ENCODE data around the gene PSMF1.

The PSMF1 gene

GRCh38 chr20:1199212-1199873 is 80.9 kb downstream of the PSMF1 start:
- H3K4me1 ChIP-seq (ENCODE audit: insufficient read depth, low read length, severe bottlenecking): no peaks in the 10 kb centered on the region
- H3K27me3 ChIP-seq (ENCODE audit: insufficient read depth, low read length): peaks cover 5% of the 10 kb centered on the region; the same call in 1 of the 2 replicates

GRCh38 chr20:1199964-1200363 is 81.6 kb downstream of the PSMF1 start:
- H3K9me3 ChIP-seq (ENCODE audit: low read length): peaks cover 4% of the 10 kb centered on the region; the same call in 1 of the 2 replicates
- H3K27ac ChIP-seq (ENCODE audit: low read depth, low read length, poor library complexity, severe bottlenecking): no peak overlapping the region
- H3K4me3 ChIP-seq (ENCODE audit: low read depth, low read length, poor library complexity, severe bottlenecking): no peak overlapping the region
- no peaks in the 10 kb centered on the region for H4K20me1 ChIP-seq (ENCODE audit: insufficient read depth, low read length)
- no peaks in the 10 kb centered on the region for H3K4me1 ChIP-seq (ENCODE audit: insufficient read depth, low read length, severe bottlenecking)
- peaks cover 5% of the 10 kb centered on the region; the same call in 1 of the 2 replicates for H3K27me3 ChIP-seq (ENCODE audit: insufficient read depth, low read length)
- no peak overlapping the region for H3K4me2 ChIP-seq (ENCODE audit: low read length)
- H3K79me2 ChIP-seq (ENCODE audit: insufficient read depth, low read length): no peaks in the 10 kb centered on the region
- no peak overlapping the region for H3K9ac ChIP-seq (ENCODE audit: low read length)
- no peaks in the 10 kb centered on the region for H3K36me3 ChIP-seq (ENCODE audit: insufficient read depth, low read length)
- H2AFZ ChIP-seq (ENCODE audit: low read length): no peak overlapping the region
- TF ChIP-seq CTCF (IDR thresholded peaks at IDR 0.05; ENCODE audit: low read length): no peak
- TF ChIP-seq EZH2 (IDR thresholded peaks at IDR 0.05; ENCODE audit: borderline replicate concordance, low read length): no peak
- no peaks in the 10 kb centered on the region for H3F3A ChIP-seq (ENCODE audit: insufficient read depth, low read length)
- H3K9me2 ChIP-seq (ENCODE audit: low read depth, low read length): no peaks in the 10 kb centered on the region

More at GRCh38 chr20:1199212-1199873, 80.9 kb downstream of the PSMF1 start:
- Histone ChIP-seq H3K9me3 (ENCODE audit: low read length) (peaks cover 4% of the 10 kb centered on the region; the same call in 1 of the 2 replicates), H3K4me2 (ENCODE audit: low read length) (no peak overlapping the region), H3K9ac (ENCODE audit: low read length) (no peak overlapping the region), H3K36me3 (ENCODE audit: insufficient read depth, low read length) (no peaks in the 10 kb centered on the region), H2AFZ (ENCODE audit: low read length) (no peak overlapping the region), H3F3A (ENCODE audit: insufficient read depth, low read length) (no peaks in the 10 kb centered on the region), H3K9me2 (ENCODE audit: low read depth, low read length) (no peaks in the 10 kb centered on the region), H3K4me3 (ENCODE audit: low read depth, low read length, poor library complexity, severe bottlenecking) (no peak overlapping the region), H3K79me2 (ENCODE audit: insufficient read depth, low read length) (no peaks in the 10 kb centered on the region), H4K20me1 (ENCODE audit: insufficient read depth, low read length) (no peaks in the 10 kb centered on the region), H3K27ac (ENCODE audit: low read depth, low read length, poor library complexity, severe bottlenecking) (no peak overlapping the region)
- TF ChIP-seq CTCF (IDR thresholded peaks at IDR 0.05; ENCODE audit: low read length) (no peak), EZH2 (IDR thresholded peaks at IDR 0.05; ENCODE audit: borderline replicate concordance, low read length) (no peak)

- no peaks in the 10 kb centered on the region for H3K36me3 ChIP-seq (ENCODE audit: insufficient read depth, low read length)
- H3K9ac ChIP-seq (ENCODE audit: low read length): no peak within 1 kb of the TSS
- H3K4me3 ChIP-seq (ENCODE audit: low read depth, low read length, poor library complexity, severe bottlenecking): no peak within 1 kb of the TSS
- TF ChIP-seq CTCF (IDR thresholded peaks at IDR 0.05; ENCODE audit: low read length): no peak
- TF ChIP-seq EZH2 (IDR thresholded peaks at IDR 0.05; ENCODE audit: borderline replicate concordance, low read length): no peak
- no peaks in the 10 kb centered on the region; the same call in 1 of the 2 replicates for H3K27me3 ChIP-seq (ENCODE audit: insufficient read depth, low read length)
- H3K4me1 ChIP-seq (ENCODE audit: insufficient read depth, low read length, severe bottlenecking): no peaks in the 10 kb centered on the region
- H3K27ac ChIP-seq (ENCODE audit: low read depth, low read length, poor library complexity, severe bottlenecking): no peak within 1 kb of the TSS
- H3K4me2 ChIP-seq (ENCODE audit: low read length): no peak within 1 kb of the TSS
- no peaks in the 10 kb centered on the region for H4K20me1 ChIP-seq (ENCODE audit: insufficient read depth, low read length)
- H3K9me2 ChIP-seq (ENCODE audit: low read depth, low read length): no peaks in the 10 kb centered on the region
- no peaks in the 10 kb centered on the region for H3K9me3 ChIP-seq (ENCODE audit: low read length)
- no peaks in the 10 kb centered on the region for H3F3A ChIP-seq (ENCODE audit: insufficient read depth, low read length)
- no peak within 1 kb of the TSS for H2AFZ ChIP-seq (ENCODE audit: low read length)
- H3K79me2 ChIP-seq (ENCODE audit: insufficient read depth, low read length): no peaks in the 10 kb centered on the region
Observed at GRCh38 chr20:1202762-1203504, 84.5 kb downstream of the PSMF1 start, which contains the start of gene C20orf202. Gene C20orf202, plus strand, starts transcription at chr20:1203454. Its CDS starts 132 bp downstream, at chr20:1203586.

Measured in OCI-LY1 (cell line).